ENCODE measurements around the gene ZDHHC24. TPM values are rescaled to one million over a fixed set of nuclear protein-coding genes. Genes with fewer than 3 reads are reported as not detected.

The ZDHHC24 gene
- total RNA-seq, 1 experiment from 2014 or later: 19.4 TPM

- H3K4me2 ChIP-seq: no peak overlapping the region
- TF ChIP-seq, protein P1, sequence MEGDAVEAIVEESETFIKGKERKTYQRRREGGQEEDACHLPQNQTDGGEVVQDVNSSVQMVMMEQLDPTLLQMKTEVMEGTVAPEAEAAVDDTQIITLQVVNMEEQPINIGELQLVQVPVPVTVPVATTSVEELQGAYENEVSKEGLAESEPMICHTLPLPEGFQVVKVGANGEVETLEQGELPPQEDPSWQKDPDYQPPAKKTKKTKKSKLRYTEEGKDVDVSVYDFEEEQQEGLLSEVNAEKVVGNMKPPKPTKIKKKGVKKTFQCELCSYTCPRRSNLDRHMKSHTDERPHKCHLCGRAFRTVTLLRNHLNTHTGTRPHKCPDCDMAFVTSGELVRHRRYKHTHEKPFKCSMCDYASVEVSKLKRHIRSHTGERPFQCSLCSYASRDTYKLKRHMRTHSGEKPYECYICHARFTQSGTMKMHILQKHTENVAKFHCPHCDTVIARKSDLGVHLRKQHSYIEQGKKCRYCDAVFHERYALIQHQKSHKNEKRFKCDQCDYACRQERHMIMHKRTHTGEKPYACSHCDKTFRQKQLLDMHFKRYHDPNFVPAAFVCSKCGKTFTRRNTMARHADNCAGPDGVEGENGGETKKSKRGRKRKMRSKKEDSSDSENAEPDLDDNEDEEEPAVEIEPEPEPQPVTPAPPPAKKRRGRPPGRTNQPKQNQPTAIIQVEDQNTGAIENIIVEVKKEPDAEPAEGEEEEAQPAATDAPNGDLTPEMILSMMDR (conservative IDR thresholded peaks at IDR 0.05): no peak
- CTCF ChIA-PET: no interaction called here
- POLR2A ChIA-PET (ENCODE audit: unreplicated experiment): interaction anchor here (0.7 kb wide), 2 partner anchors 249 to 273 kb away, joined by 3 to 7 read pairs; partner anchors contain the start of gene YIF1A
- H3K36me3 ChIP-seq (ENCODE audit: low read depth): no peaks in the 10 kb centered on the region
- no peaks in the 10 kb centered on the region for H3F3A ChIP-seq (ENCODE audit: insufficient read depth, low read depth)
- H3K9me2 ChIP-seq (ENCODE audit: insufficient read depth): no peaks in the 10 kb centered on the region
- no peaks in the 10 kb centered on the region for H3K79me2 ChIP-seq (ENCODE audit: low read depth)
- 0 out of 2 replicates have a peak, but pooled peaks cover 6% of the 10 kb centered on the region for H3K27me3 ChIP-seq (ENCODE audit: insufficient read depth, low read depth)
- H2AFZ ChIP-seq: no peak overlapping the region
- H3K9me3 ChIP-seq (ENCODE audit: insufficient read depth, low read depth): no peaks in the 10 kb centered on the region
- H3K27ac ChIP-seq: no peak overlapping the region
- no peaks in the 10 kb centered on the region for H3K4me1 ChIP-seq (replicated peaks; ENCODE audit: insufficient read depth)
- BruUV-seq (replicated peaks): no TSS peak
- no peaks in the 10 kb centered on the region; the same call in 1 of the 2 replicates for H4K20me1 ChIP-seq (ENCODE audit: insufficient read depth)
- H3K4me3 ChIP-seq: no peak overlapping the region
- no peak for DNase-seq
- intact Hi-C loops (cut with micrococcal nuclease; ENCODE audit: unreplicated experiment): no loop called here
These were observed 15.5 kb upstream of the ZDHHC24 start for GRCh38 chr11:66561178-66561974.

DNA sequence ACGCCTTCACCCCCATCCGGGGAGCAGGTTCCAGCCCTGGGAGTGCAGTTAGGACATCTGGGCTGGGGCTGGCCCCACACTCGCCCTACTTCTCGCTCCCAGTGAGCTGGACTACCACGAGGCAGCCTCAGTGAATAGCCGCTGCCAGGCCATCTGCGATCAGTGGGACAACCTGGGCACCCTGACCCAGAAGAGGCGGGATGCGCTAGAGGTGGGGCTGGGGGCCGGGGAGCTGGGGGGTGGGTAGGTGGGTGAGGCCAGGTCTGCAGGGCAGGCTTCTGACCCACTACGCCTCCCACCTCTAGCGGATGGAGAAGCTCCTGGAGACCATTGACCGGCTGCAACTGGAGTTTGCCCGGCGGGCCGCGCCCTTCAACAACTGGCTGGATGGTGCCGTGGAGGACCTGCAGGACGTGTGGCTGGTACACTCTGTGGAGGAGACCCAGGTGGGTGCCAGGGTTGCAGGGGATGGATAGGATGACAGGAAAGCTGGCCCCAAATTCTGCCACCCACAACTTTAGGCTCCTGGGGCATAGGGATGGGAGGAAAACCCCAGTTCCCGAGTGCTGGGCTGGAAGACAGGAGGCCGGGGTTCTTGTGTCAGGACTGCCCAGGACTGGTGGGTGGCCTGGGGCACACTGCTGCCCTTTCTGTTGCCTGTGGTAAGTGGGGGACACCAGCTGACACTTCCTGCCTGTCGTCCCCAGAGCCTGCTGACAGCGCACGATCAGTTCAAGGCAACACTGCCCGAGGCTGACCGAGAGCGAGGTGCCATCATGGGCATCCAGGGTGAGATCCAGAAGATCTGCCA lies 14.2 kb upstream of the ZDHHC24 start:
- Histone ChIP-seq H3F3A (ENCODE audit: insufficient read depth, low read depth) (no peaks in the 10 kb centered on the region), H3K9me3 (ENCODE audit: insufficient read depth, low read depth) (no peaks in the 10 kb centered on the region), H3K4me2 (no peak overlapping the region), H3K9me2 (ENCODE audit: insufficient read depth) (no peaks in the 10 kb centered on the region), H4K20me1 (ENCODE audit: insufficient read depth) (no peaks in the 10 kb centered on the region; the same call in 1 of the 2 replicates), H3K4me3 (no peak overlapping the region), H3K79me2 (ENCODE audit: low read depth) (no peaks in the 10 kb centered on the region), H3K36me3 (ENCODE audit: low read depth) (no peaks in the 10 kb centered on the region), H3K27me3 (ENCODE audit: insufficient read depth, low read depth) (0 out of 2 replicates have a peak, but pooled peaks cover 6% of the 10 kb centered on the region), H3K27ac (no peak overlapping the region), H3K4me1 (replicated peaks; ENCODE audit: insufficient read depth) (no peaks in the 10 kb centered on the region), H2AFZ (no peak overlapping the region)
- intact Hi-C loops (cut with micrococcal nuclease; ENCODE audit: unreplicated experiment): no loop called here
- TF ChIP-seq, protein P1 (conservative IDR thresholded peaks at IDR 0.05): no peak
- no peak for TF ChIP-seq EZH2 (IDR thresholded peaks at IDR 0.05; ENCODE audit: low read depth)
- CTCF ChIA-PET: no interaction called here
- POLR2A ChIA-PET (ENCODE audit: unreplicated experiment): no interaction called here
- no TSS peak for BruUV-seq (replicated peaks)
- no peak for DNase-seq

DNA sequence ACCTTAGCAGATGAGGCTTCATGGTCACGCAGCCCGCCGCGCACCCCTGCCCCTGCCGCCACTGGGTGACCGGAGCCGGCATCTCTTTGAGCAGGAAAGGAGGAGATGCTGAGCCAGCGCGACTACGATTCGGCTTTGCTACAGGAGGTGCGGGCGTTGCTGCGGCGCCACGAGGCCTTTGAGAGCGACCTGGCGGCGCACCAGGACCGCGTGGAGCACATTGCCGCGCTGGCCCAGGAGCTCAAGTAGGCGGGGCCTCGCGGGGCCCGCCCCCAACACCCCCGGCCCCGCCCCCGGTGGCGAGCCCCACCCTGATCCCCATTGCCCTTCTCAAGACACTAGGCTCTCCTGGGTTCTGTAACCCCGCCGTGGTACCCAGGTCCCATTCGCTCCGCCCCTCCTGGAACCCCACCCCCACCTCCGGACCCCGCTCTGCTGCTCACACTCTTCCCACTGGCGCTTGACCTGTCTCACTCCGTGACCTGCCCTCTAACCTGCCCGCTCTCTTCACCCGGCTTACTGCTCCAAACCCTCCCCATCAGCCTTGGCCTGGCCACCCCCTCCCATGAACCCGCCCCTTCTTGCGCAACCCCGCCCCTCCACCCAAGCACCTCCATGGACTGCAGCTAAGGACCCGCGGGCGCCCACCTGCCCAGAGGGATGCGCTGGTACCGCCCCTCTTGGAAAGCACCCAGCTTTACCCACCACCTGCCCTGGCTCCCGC lies 13.5 kb upstream of the ZDHHC24 start:
- Histone ChIP-seq H2AFZ (no peak overlapping the region), H3F3A (ENCODE audit: insufficient read depth, low read depth) (no peaks in the 10 kb centered on the region), H3K9me3 (ENCODE audit: insufficient read depth, low read depth) (no peaks in the 10 kb centered on the region), H3K27ac (no peak overlapping the region), H3K27me3 (ENCODE audit: insufficient read depth, low read depth) (0 out of 2 replicates have a peak, but pooled peaks cover 6% of the 10 kb centered on the region), H3K4me3 (no peak overlapping the region), H4K20me1 (ENCODE audit: insufficient read depth) (no peaks in the 10 kb centered on the region; the same call in 1 of the 2 replicates), H3K4me2 (no peak overlapping the region), H3K79me2 (ENCODE audit: low read depth) (no peaks in the 10 kb centered on the region), H3K9me2 (ENCODE audit: insufficient read depth) (no peaks in the 10 kb centered on the region), H3K36me3 (ENCODE audit: low read depth) (no peaks in the 10 kb centered on the region), H3K4me1 (replicated peaks; ENCODE audit: insufficient read depth) (no peaks in the 10 kb centered on the region)
- intact Hi-C loops (cut with micrococcal nuclease; ENCODE audit: unreplicated experiment): no loop called here
- CTCF ChIA-PET: no interaction called here
- TF ChIP-seq, protein P1 (conservative IDR thresholded peaks at IDR 0.05): no peak
- no peak for TF ChIP-seq EZH2 (IDR thresholded peaks at IDR 0.05; ENCODE audit: low read depth)
- POLR2A ChIA-PET (ENCODE audit: unreplicated experiment): no interaction called here
- no TSS peak for BruUV-seq (replicated peaks)
- DNase-seq: no peak
